GM18526 (cell line): ENCODE results near the gene PAF1.

Experiments used
- POLR2A ChIP-seq: IDR thresholded peaks from 3 replicates; pipeline ENCODE4 v1.6.1; 2011; ENCODE audit not compliant: insufficient read length; ENCODE audit errors: extremely low read depth

The PAF1 gene

DNA sequence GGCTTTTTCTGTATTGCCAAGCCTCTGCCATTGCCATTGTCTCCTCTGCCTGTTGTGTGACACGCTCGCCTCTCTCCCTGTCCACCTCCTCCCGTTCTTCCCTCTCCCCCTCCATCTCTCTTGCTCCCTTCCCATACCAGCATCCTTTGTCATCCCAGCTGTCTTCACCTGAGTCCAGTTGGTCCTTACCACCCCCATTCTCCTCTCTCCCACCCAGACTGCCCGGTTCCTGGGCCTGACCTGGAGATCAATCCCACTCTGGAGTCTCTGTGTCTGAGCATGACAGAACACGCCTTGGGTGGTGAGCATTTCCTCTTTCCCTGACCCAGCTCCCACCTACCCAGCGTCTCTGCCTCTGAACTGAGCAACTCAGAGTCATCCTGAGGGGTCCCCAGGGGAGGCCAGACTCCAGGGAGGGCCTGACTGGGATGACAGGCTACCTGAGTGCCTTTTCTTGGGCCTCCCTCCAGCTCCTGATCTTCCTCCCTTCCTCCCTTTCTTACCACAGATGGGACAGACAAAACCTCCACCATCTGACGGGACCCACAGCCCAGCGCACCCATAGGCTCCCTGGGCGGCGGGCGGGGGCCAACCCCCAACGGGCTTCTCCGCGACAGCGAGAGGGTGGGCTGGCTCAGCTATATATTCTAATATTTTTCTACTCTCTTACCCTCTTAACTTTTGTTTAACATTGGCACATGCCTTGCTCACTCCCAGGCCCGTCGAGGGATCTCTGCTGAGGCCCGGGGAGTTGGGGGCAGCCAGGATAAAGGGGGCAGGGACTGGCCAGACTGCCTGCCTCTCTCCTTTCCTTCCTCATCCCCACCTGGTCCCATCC lies 7.7 kb downstream of the PAF1 start:
- no peak for TF ChIP-seq POLR2A

DNA sequence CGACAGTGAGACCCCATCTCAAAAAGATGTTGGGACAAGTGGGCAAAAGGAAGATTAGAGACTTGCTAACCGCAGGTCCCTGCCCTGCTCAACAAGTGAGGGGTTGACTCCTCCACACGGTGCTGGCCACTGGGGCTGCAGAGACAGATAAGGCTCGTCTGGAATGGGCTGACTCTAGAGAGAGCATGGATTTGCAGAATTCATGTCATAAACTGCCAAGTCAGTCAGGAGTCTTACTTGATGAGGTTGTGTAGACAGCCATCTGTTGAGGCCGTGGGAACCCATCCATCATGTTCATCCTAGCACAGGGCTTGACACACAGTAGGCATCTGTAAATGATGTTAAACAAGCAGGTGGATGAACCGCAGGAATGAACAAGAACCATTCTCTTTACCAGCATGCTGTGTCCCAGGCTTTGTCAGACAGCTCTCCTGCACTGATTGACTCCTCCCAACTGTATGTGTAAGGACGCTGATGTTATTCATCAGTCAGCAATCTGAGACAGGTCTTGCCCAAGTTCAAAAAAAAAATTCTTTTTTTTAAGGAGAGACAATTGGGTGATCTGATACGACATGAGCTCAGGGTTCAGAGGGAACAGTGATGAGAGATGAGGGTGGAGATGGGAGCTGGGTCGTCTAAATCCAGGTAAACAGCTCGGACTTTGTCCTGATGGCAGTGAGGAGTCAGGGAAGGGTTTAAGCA lies 8.8 kb downstream of the PAF1 start:
- no peak for TF ChIP-seq POLR2A

DNA sequence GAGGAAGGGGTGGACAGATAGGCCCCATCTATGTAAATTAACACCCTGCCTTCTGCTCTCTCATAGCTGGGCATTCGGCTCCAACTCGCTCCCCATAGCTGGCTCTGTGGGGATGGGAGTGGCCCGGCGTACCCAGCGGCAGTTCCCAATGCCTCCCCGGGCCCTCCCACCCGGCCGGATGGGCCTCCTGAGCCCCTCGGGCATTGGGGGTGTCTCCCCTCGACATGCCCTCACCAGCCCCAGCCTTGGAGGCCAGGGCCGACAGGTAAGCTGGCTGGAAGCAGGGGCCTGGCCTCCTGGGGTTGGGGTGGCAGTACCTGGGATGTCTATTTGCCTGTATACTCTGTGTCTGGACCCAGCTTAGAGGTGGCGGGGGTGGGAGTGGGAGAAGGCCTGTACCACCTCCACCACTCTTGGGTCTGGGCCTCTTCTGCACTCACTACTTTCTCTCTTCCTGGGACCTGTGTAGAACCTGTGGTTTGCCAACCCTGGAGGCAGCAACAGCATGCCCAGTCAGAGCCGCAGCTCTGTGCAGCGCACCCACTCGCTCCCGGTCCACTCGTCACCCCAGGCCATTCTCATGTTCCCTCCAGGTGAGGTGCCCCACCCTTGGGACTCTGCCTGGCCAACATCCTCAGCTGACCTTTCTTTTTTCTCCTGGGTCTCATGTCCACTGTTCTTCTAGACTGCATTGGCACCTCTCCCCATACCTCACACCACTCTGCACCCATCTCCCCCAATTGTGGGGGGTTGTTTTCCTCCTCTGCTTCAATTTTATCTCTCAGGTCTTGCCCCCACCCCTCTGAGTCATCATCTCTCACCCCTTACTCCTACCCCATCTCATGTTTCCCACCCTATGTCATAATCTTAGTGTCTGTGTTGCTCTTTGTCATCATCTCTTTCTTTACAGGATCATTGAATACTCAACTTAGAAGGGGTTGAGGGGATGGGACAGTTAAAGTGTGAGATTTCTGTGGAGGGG lies 10.1 kb downstream of the PAF1 start:
- TF ChIP-seq POLR2A: no peak

DNA sequence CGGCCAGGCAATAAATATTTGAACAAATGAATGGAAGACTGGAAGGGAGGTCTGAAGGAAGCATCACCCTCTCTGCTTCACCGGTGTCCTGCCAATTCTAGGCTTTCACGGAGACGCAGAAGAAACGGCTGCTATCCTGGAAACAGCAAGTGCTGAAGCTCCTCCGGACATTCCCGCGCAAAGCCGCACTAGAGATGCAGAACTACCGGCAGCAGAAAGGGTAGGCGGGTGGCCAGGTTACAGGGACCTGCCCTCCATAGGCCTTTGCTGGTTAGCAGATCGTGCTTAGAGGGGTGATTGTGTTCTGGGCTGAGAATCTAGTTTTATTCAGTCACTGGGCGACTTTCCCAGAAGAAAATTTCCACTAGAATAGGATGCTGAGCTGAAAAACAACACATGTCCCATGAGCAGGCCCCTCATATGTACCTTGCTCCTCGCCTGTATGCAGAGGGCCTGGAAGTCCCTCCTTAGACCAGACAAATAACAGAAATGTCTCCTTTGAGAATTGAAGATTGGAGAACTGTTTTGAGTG lies 11.0 kb downstream of the PAF1 start:
- no peak for TF ChIP-seq POLR2A

DNA sequence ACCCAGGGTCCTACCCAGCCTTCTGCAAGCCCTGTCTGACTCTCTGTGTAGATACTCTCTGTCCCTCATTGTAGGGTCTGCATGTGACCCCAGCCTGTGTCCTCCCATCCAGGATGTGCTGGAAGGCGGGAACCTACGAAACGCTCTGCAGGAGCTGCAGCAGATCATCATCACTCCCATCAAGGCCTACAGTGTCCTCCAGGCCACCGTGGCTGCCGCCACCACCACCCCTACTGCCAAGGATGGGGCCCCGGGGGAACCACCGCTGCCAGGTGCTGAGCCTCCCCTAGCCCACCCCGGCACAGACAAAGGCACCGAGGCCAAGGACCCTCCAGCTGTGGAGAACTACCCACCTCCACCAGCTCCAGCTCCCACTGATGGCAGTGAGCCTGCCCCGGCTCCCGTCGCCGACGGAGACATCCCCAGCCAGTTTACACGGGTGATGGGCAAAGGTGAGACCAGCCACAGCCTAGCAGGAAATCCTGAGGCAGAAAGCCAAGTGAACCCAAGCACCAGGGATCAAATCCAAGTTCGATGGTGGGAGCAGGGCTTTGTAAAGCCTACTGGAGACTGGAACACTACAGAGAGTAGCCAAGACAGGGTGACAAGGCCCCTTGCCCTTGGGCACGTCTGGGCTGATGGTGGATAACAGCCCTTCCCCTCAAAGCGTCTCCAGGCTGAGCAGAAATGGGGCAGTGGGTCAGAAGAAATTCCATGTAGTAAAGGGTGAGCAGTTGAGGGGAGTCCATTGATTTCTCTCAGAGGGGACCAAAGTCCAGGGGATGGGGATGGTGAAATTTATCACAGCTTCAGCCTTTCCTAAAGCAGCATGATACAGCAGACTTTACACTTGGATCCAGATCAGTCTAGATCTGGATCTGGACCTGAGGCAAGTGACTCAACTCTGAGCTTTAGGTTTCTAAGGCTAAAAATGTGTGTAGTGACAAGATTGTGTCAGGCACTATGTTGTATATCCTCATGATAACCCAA lies 13.2 kb downstream of the PAF1 start:
- no peak for TF ChIP-seq POLR2A

DNA sequence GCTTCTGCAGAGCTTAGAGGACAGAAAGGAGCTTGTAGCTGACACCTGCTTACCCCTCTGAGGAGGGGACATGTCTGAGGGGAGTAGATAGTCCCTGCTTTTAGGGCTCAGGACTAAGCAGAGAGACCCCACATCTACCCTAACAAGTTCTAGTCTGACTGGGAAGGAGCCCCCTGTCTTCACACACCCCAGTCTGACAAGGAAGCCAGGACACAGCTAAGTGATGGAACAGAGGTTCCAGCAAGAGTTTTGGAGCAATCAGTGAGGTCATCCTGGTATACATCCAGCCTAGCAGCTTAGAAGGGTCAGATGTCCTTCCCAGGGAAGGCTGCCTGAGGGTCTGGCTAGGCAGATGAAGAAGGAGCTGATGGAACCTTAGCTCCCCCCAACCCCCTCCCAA lies 15.0 kb downstream of the PAF1 start:
- TF ChIP-seq POLR2A: no peak

DNA sequence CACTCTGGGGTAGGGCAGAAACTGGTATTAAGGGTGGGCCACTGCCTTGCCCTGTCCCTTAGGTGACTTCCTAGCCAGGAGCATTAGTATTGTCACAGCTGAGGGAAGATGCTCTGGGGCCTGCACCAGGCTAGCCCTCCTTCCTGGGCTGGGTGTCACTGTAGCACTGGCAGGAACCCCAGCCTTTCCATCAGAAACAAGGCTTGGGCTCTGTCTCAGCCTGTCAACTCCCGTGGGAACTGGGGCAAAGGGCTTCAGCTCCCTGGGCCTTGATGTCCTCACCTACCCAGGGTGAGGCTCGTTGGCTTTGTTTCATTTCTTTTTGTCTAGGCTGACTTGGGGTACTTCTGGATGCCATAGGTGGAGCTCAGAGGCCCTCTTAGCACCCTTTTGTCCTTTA lies 18.0 kb downstream of the PAF1 start:
- TF ChIP-seq POLR2A: no peak

DNA sequence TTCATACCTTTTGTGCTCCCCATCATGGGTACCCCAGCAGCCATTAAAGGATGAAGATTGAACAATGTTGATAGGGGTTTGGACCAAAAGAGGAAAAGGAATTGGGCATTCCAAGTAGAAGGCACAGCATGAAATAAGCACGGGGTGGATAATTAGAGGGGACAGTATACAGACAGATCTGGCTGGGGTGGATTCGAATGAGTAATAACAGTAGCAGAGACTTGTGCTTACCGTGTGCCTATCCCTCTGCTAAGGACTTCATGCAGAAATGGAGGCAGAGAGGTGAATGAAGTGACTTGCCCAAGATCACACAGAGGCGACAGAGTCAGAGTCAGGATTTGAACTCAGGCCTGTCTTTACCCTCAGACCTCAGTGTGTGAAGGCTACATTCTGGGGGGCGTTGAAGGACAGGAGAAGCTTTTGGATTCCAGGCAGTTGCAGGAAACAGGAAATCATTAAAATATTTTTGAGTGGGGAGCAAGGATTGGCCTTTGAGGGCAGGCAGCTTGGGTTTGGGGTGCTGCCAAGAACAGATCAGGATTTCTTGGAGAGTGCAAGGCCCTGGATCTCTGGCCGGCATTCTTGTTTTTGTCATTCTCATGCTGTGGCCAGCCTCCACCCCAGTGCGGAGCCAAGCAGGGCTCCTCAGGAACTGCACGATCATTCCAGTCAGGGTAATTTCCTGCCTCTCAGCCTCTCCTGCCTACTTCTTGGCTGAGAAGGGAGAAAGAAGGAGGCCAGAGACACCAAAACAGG lies 18.7 kb downstream of the PAF1 start:
- TF ChIP-seq POLR2A: no peak

DNA sequence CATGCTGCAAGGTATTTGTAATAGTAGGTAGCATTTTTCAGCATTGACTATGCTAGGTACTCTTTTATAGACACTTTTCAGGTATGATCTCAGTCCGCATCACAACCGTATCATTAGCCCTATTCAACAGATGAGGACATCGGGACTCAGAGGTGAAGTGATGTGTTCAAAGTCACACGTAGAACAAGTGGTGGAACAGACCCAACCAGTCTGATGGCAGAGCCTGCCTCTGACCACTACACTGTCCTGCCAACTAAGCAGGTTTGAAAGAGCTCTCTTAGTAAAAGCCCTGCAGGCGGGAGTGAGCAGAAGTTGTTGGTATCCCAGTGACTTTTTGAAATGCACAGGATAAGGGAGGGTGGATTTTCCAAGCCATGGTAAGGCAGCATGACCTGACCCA lies 20.2 kb downstream of the PAF1 start:
- TF ChIP-seq POLR2A: no peak

DNA sequence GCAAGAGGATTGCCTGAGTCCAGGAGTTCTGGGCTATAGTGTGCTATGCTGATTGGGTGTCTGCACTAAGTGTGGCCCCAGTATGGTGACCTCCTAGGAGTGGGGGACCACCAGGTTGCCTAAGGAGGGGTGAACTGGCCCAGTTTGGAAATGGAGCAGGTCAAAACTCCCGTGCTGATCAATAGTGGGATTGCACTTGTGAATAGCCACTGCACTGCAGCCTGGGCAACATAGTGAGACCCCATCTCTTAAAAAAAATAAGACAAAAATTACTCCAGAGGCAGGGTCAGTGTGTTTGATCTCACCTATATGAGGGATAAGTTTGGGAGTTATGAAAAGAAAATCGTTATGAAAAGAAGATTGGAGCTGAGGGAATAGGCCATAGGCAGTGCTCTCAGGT lies 21.7 kb downstream of the PAF1 start:
- TF ChIP-seq POLR2A: no peak

DNA sequence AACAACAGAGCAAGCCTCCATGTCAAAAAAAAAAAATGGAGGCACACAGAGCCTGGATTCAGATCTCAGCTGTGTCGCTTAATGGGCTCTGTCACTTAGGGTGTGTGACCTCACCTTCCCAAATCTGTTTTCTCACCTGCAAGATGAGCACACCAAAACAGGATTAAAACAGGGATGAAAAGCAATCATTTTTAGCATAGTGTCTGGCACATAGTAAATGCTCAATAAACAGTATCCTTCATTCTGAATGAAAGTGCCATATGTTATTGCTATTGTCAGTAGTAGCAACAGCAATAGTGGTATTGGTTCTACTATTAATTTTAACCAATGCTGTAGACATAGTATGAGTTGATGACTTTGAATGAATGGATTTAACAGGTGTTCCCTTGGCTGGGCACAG lies 25.4 kb downstream of the PAF1 start:
- TF ChIP-seq POLR2A: no peak

DNA sequence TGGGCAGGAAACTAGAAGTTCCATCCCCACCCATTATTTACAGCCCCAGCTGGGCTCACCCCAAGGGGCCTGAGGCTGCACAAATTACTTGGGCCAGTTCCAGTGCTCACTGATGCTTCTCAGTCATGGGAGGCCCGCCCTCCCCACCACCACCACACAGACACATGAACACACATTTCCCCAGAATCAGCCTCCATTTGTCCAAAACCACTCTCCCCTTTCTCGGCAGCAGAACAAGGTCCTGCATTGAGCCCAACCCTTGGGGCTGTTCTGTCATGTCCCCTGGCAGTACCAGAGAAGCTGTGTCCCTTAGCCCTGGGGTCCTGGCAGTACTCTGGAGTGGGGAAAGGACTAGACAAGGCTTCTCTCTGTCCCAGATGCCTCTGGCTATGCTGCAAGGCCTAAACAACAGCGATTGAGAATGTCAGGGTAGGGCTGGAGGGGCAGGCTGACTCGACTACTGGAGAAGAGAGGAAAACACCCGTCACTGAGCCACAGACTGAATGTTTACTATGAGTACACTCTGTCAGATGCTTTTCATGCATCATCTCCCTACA lies 26.9 kb downstream of the PAF1 start:
- no peak for TF ChIP-seq POLR2A
